SH-SY5Y (cell line): Measurements from ENCODE around the gene SULT4A1.

Experiments used
- GATA2 ChIP-seq: IDR thresholded peaks from 2 replicates; pipeline ENCODE4 v1.6.1; 2011; ENCODE audit warnings: mild to moderate bottlenecking, low read depth, low read length
- GATA3 ChIP-seq: IDR thresholded peaks from 2 replicates; pipeline ENCODE4 v1.6.1; 2011; ENCODE audit warnings: low read depth, mild to moderate bottlenecking, low read length, moderate library complexity

GRCh38 chr22:43897751-43898261 is 35.5 kb upstream of the SULT4A1 start:
- TF ChIP-seq GATA3 (no peak), GATA2 (no peak)
